ENCODE data around the gene EDAR. TPM values are rescaled to one million over a fixed set of nuclear protein-coding genes. Genes with fewer than 3 reads are reported as not detected.
A peak's percentile ranks its signal among the peaks of the same experiment; 100 is the strongest.

EDAR gene
- total and polyA plus RNA-seq, 7 donors = 0.01 TPM; not detected in 6

GRCh38 chr2:108935271-108935741 lies 53.7 kb downstream of the EDAR start:
- Histone ChIP-seq H3K4me3 (no peak overlapping the region), H3K27me3 (ENCODE audit: insufficient read depth in 3 of 3, low read length in 2 of 3) (peaks cover 0 to 4% (median 0%) of the 10 kb centered on the region in 3 donors), H3K36me3 (ENCODE audit: insufficient read depth in 1 of 2, low read depth in 1 of 2) (no peaks in the 10 kb centered on the region), H3K9me3 (no peaks in the 10 kb centered on the region), H3K27ac (no peak overlapping the region), H3K4me1 (peaks cover 3% of the 10 kb centered on the region)
- intact Hi-C loops (cut with DNase I) = no loop called here
- ATAC-seq = no peak
- TF ChIP-seq, protein P1, sequence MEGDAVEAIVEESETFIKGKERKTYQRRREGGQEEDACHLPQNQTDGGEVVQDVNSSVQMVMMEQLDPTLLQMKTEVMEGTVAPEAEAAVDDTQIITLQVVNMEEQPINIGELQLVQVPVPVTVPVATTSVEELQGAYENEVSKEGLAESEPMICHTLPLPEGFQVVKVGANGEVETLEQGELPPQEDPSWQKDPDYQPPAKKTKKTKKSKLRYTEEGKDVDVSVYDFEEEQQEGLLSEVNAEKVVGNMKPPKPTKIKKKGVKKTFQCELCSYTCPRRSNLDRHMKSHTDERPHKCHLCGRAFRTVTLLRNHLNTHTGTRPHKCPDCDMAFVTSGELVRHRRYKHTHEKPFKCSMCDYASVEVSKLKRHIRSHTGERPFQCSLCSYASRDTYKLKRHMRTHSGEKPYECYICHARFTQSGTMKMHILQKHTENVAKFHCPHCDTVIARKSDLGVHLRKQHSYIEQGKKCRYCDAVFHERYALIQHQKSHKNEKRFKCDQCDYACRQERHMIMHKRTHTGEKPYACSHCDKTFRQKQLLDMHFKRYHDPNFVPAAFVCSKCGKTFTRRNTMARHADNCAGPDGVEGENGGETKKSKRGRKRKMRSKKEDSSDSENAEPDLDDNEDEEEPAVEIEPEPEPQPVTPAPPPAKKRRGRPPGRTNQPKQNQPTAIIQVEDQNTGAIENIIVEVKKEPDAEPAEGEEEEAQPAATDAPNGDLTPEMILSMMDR (IDR thresholded peaks at IDR 0.05) = no peak
- whole genome bisulfite sequencing, 3 donors = 84 to 90% (median 86%) methylated on average over 5 of the region's 5 CpGs
- DNase-seq = no peak

DNA sequence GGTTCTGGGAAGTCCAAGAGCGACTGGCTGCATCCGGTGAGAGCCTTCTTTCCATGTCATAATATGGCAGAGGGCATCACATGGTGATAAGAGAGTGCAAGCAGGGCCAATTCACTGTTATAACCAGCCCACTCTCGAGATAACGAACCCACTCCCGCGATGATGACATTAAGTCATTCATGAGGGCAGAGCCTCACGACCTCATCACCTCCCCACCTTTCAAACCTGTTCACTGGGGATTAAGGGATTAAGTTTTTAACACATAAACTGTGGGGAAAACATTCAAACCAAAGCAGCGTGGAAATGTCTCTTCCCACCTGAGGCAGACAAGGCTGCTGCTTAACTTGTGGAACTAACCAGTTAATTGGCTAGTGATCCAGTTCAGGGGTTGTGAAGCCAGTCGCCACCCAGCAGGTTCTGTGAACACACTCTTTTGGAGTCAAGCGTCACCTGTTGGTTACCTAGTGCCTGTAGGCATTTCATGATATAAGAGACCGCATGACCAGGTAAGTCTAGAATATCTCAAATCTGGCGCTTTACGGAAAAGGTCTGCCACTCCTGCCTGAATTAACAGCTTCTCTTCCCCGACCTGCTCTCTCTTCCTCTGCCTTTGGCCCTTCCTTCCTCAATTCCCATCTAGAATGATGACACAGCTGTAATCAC lies 54.3 kb downstream of the EDAR start:
- Histone ChIP-seq H3K9me3 (no peaks in the 10 kb centered on the region), H3K4me3 (no peak overlapping the region), H3K36me3 (ENCODE audit: insufficient read depth in 1 of 2, low read depth in 1 of 2) (no peaks in the 10 kb centered on the region), H3K27me3 (ENCODE audit: insufficient read depth in 3 of 3, low read length in 2 of 3) (peaks cover 0 to 4% (median 0%) of the 10 kb centered on the region in 3 donors), H3K4me1 (peaks cover 3% of the 10 kb centered on the region), H3K27ac (no peak overlapping the region)
- WGBS, 3 donors = 93 to 96% (median 94%) methylated on average over 14 of the region's 14 CpGs
- intact Hi-C loops (cut with DNase I) = no loop called here
- TF ChIP-seq, protein P1 (IDR thresholded peaks at IDR 0.05) = no peak
- DNase-seq (no peak), ATAC-seq (no peak)

- peaks cover 0 to 4% (median 0%) of the 10 kb centered on the region in 3 donors for H3K27me3 ChIP-seq (ENCODE audit: insufficient read depth in 3 of 3, low read length in 2 of 3)
- H3K4me1 ChIP-seq = peaks cover 3% of the 10 kb centered on the region
- no peak overlapping the region for H3K4me3 ChIP-seq
- TF ChIP-seq, protein P1 (IDR thresholded peaks at IDR 0.05) = no peak
- intact Hi-C loops (cut with DNase I) = no loop called here
- no peaks in the 10 kb centered on the region for H3K36me3 ChIP-seq (ENCODE audit: insufficient read depth in 1 of 2, low read depth in 1 of 2)
- no peaks in the 10 kb centered on the region for H3K9me3 ChIP-seq
- ATAC-seq (no peak), DNase-seq (no peak)
- H3K27ac ChIP-seq = no peak overlapping the region
- WGBS, 3 donors = 85 to 93% (median 89%) methylated on average over 7 of the region's 7 CpGs
Observed at GRCh38 chr2:108934151-108934550, 54.9 kb downstream of the EDAR start.

DNA sequence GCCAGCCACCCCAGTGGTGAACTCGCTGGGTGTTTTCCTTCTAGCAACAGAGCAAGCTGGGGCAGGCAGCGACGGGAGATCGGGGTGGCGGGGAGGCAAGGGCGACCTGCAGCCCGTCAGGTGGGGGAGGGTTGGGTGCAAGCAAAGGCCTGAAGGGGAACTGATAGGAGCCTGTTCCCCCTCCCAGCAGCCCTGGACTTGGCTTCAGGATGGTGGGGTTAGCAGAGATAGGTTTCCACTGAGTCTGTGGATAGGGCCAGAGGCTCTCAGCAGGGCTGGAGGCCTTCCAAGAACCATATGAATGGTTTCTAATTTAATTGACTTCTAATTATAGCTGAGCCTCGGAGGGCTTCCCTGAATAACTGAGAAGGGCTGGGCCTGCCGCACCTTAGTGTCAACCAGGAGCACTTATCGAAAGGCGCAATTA lies 55.3 kb downstream of the EDAR start:
- ATAC-seq = peak in 1 of 4 donors; percentile 39
- WGBS, 3 donors = 59 to 76% (median 61%) methylated on average over 11 of the region's 11 CpGs

More for the DNA sequence above, 55.3 kb downstream of the EDAR start:
- no peak for DNase-seq
- intact Hi-C loops (cut with DNase I) = no loop called here
- H3K36me3 ChIP-seq (ENCODE audit: insufficient read depth in 1 of 2, low read depth in 1 of 2) = no peaks in the 10 kb centered on the region
- H3K4me3 ChIP-seq = no peak overlapping the region
- no peaks in the 10 kb centered on the region for H3K9me3 ChIP-seq
- H3K4me1 ChIP-seq = peaks cover 3% of the 10 kb centered on the region
- TF ChIP-seq, protein P1 (IDR thresholded peaks at IDR 0.05) = no peak
- H3K27me3 ChIP-seq (ENCODE audit: insufficient read depth in 3 of 3, low read length in 2 of 3) = peaks cover 0 to 4% (median 0%) of the 10 kb centered on the region in 3 donors
- no peak overlapping the region for H3K27ac ChIP-seq
